ENCODE measurements around the gene SLMAP.

DNA sequence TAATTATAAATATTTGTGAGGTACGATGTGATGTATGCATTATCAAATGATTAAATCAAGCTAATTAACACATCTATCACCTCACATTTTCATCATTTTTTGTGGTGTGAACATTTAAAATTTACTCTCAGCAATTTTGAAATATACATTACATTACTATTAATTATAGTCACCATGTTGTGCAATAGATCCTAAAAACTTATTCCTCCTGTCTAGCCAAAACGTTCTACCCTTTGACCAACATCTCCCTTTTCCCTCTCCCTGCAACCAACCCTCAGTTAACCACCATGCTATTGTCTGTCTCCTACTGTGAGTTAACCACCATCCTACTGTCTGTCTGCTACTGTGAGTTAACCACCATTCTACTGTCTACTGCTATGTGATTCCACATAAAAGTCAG is 20.7 kb upstream of the SLMAP start:
- TF ChIP-seq POLR2A (IDR thresholded peaks at IDR 0.05; ENCODE audit: low read depth, low read length) (no peak), POLR2AphosphoS5 (IDR thresholded peaks at IDR 0.05; ENCODE audit: low read depth, low read length) (no peak)
